Gastroesophageal sphincter (tissue), 4 donors: Measurements from ENCODE around the gene C2CD4B. TPM values are rescaled to one million over a fixed set of nuclear protein-coding genes. Genes with fewer than 3 reads are reported as not detected.

ENCODE experiments used
- ATAC-seq: fragments of 150-250 bp; one replicate; pipeline ENCODE4 v1.9.1; 2016; ENCODE audit warnings: mild to moderate bottlenecking, moderate library complexity
- H3K27ac ChIP-seq, 4 donors: fragments of 200-600 bp; sonication (generic) in 3 of 4; 1 replicate in 3 of 4; 2 replicates in 1 of 4; pipeline ENCODE4 v1.5.1; 2016 to 2019
- H3K27me3 ChIP-seq: fragments of 200-600 bp; sonication (generic); one replicate; pipeline ENCODE4 v1.5.1; 2019
- H3K36me3 ChIP-seq, 2 donors: fragments of 200-600 bp; sonication (generic); one replicate each; pipeline ENCODE4 v1.5.1; 2019; ENCODE audit warnings: control low read depth in 1 of 2
- H3K4me1 ChIP-seq, 3 donors: fragments of 200-600 bp; sonication (generic); 1 replicate in 2 of 3; 2 replicates in 1 of 3; pipeline ENCODE4 v1.5.1; 2016 to 2019; ENCODE audit warnings: control low read depth in 2 of 3
- H3K4me3 ChIP-seq, 2 donors: fragments of 200-600 bp; sonication (generic); one replicate each; pipeline ENCODE4 v1.5.1; 2019; ENCODE audit warnings: mild to moderate bottlenecking in 1 of 2, moderate library complexity in 1 of 2
- H3K9me3 ChIP-seq, 3 donors: fragments of 200-600 bp; sonication (generic); one replicate each; pipeline ENCODE4 v1.5.1; 2017 to 2019; ENCODE audit warnings: control low read depth in 2 of 3
- EP300 ChIP-seq: sonication (generic); formaldehyde crosslinking; IDR thresholded peaks from one replicate; pipeline ENCODE4 v1.6.1; 2017; ENCODE audit warnings: antibody characterized with exemption, mild to moderate bottlenecking
- POLR2A ChIP-seq, 2 donors: fragments of 450-650 bp; IDR thresholded peaks; one replicate each; pipeline ENCODE4 v1.6.1; 2017; ENCODE audit warnings: antibody characterized with exemption in 2 of 2, mild to moderate bottlenecking in 2 of 2, moderate library complexity in 1 of 2
- POLR2AphosphoS5 ChIP-seq: sonication (generic); formaldehyde crosslinking; IDR thresholded peaks from one replicate; pipeline ENCODE4 v1.6.1; 2017; ENCODE audit warnings: antibody characterized with exemption
- WGBS, 2 donors: methylation state at CpG; one replicate each; pipeline ENCODE4 v1.1.5; 2018; ENCODE audit warnings: low coverage in 1 of 2; 5-methylcytosine and 5-hydroxymethylcytosine counted together
- total RNA-seq, 4 donors: library from RNA; depleted of rRNA; stranded (reverse); fragments of >200 nt; gene quantifications; one replicate each; pipeline ENCODE4 v1.1.0, GENCODE V29; 2016
- TF ChIP-seq, protein P1 (sequence below), 4 experiments: fragments of 200-600 bp in 2 of 4; fragments of 450-650 bp in 2 of 4; sonication (generic) in 1 of 4; IDR thresholded peaks; one replicate each; pipeline ENCODE4 v1.5.1; 2017 to 2019; ENCODE audit warnings: antibody characterized with exemption in 4 of 4, mild to moderate bottlenecking in 2 of 4, moderate library complexity in 2 of 4

C2CD4B gene
- total RNA-seq, 4 donors from 2014 or later: 0.17 to 2.7 (median 1.1) TPM

DNA sequence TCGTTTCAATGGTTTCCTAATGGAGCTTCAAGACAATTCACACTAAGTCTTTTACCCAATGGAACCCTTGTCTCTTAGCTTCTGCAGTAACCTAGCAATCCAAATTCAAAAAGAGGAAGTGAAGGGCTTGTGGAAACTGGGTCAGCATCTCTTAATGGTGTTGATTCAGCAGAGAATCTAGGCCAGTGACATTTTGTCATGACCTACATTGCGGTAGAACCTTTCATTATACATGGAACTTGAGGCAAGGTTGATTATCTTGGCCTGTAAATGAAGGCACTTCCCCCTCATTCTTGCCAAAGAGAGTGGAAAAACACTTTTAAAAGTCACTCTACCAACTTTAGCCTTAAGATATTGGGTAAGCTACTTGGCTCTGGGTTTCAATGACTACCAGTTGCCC is 42.8 kb downstream of the C2CD4B start:
- no peak overlapping the region for H3K27ac ChIP-seq
- peaks cover 0 to 16% (median 4%) of the 10 kb centered on the region in 3 donors for H3K4me1 ChIP-seq
- no peak overlapping the region for H3K4me3 ChIP-seq
- no peaks in the 10 kb centered on the region for H3K27me3 ChIP-seq
- no peak for TF ChIP-seq POLR2A (IDR thresholded peaks at IDR 0.05)
- no peak for TF ChIP-seq POLR2AphosphoS5
- TF ChIP-seq EP300: no peak
- TF ChIP-seq, protein P1, sequence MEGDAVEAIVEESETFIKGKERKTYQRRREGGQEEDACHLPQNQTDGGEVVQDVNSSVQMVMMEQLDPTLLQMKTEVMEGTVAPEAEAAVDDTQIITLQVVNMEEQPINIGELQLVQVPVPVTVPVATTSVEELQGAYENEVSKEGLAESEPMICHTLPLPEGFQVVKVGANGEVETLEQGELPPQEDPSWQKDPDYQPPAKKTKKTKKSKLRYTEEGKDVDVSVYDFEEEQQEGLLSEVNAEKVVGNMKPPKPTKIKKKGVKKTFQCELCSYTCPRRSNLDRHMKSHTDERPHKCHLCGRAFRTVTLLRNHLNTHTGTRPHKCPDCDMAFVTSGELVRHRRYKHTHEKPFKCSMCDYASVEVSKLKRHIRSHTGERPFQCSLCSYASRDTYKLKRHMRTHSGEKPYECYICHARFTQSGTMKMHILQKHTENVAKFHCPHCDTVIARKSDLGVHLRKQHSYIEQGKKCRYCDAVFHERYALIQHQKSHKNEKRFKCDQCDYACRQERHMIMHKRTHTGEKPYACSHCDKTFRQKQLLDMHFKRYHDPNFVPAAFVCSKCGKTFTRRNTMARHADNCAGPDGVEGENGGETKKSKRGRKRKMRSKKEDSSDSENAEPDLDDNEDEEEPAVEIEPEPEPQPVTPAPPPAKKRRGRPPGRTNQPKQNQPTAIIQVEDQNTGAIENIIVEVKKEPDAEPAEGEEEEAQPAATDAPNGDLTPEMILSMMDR (IDR thresholded peaks at IDR 0.05): no peak
- no peaks in the 10 kb centered on the region for H3K36me3 ChIP-seq
- no peak for ATAC-seq
- no peaks in the 10 kb centered on the region for H3K9me3 ChIP-seq
- WGBS, 2 donors: 86 to 91% methylated on average over 1 to 2 of the region's 2 CpGs

DNA sequence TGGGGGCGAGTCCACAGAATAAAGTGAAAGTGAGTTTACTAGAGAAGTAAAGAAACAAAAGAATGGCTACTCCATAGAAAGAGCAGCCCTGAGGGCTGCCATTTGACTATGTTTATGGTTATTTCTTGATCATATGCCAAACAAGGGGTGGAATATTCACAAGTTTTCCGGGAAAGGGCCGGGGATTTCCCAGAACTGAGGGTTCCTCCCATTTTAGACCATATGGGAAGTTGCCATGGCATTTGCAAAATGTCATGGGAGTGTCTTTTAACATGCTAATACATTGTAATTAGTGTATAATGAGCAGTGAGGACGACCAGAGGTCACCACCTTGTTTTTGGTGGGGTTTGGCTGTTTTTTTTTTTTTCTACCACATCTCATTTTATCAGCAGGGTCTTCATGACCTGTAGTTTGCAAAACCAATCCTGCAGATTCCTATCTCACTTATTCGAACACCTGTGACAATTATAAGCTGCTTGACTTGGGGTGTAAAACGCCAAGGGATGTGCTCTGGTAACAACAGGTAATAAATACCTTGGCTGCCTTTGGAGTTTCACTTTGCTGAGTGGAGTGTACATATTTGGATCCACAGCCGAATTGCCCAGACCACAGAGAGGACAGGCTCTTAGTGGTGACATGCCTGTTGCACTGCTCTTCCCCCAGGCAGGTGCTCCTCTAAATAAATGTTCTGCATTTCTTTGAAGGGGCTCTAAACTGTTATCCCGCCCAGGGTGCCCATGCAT is 43.6 kb downstream of the C2CD4B start:
- 84 to 95% methylated on average over 3 to 7 of the region's 8 CpGs for WGBS, 2 donors

DNA sequence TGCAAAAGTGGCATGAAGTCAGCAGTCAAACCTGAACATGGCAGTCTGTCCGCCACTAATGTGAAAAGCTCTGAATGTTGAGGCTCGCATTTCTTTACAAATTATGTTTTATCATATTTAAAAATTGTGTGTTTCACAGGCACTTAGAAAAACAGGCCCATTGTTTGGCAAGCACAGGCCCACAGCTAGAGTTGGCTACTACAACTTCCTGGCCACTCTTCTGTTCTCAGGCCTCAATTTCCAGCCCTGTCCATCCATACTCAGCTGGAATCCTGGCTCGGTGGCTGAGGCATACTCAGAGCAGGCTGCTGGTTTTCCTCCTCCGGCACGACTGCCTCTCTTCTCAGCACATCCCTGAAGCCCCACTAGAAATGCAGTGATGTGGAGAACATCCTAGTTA is 44.3 kb downstream of the C2CD4B start:
- Histone ChIP-seq H3K36me3 (no peaks in the 10 kb centered on the region), H3K27me3 (no peaks in the 10 kb centered on the region), H3K9me3 (no peaks in the 10 kb centered on the region), H3K4me1 (peaks cover 0 to 16% (median 4%) of the 10 kb centered on the region in 3 donors), H3K27ac (no peak overlapping the region), H3K4me3 (no peak overlapping the region)
- 78 to 80% methylated on average over 3 to 5 of the region's 5 CpGs for WGBS, 2 donors
- TF ChIP-seq, protein P1 (IDR thresholded peaks at IDR 0.05): no peak
- no peak for TF ChIP-seq POLR2AphosphoS5
- ATAC-seq: no peak

More for the DNA sequence above, 43.6 kb downstream of the C2CD4B start:
- no peak overlapping the region for H3K4me3 ChIP-seq
- TF ChIP-seq, protein P1 (IDR thresholded peaks at IDR 0.05): no peak
- TF ChIP-seq POLR2AphosphoS5 (no peak), EP300 (no peak), POLR2A (IDR thresholded peaks at IDR 0.05) (no peak)
- no peaks in the 10 kb centered on the region for H3K27me3 ChIP-seq
- no peak for ATAC-seq
- no peaks in the 10 kb centered on the region for H3K9me3 ChIP-seq
- H3K36me3 ChIP-seq: no peaks in the 10 kb centered on the region
- no peak overlapping the region for H3K27ac ChIP-seq
- H3K4me1 ChIP-seq: peaks cover 0 to 16% (median 4%) of the 10 kb centered on the region in 3 donors

DNA sequence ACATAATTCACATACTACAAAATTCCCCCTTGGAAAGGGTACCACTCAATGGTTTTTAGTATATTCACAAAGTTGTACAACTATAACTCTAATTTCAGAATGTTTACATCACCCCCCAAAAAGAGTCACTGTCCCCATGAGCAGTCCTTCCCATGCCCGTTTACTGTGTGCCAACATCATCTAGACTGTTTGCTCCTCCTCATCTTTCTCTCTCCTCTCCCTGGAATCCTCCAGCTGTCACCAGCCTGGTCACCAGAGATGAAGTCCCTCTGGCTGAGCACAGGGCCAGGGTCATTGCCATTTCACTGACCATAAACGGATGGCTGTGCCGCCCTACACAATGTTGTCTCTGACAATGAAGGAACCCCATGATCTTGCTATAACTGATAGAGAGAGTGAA is 45.2 kb downstream of the C2CD4B start:
- TF ChIP-seq EP300 (no peak), POLR2A (IDR thresholded peaks at IDR 0.05) (no peak), POLR2AphosphoS5 (no peak)
- 94 to 95% methylated on average over 2 to 3 of the region's 3 CpGs for WGBS, 2 donors

DNA sequence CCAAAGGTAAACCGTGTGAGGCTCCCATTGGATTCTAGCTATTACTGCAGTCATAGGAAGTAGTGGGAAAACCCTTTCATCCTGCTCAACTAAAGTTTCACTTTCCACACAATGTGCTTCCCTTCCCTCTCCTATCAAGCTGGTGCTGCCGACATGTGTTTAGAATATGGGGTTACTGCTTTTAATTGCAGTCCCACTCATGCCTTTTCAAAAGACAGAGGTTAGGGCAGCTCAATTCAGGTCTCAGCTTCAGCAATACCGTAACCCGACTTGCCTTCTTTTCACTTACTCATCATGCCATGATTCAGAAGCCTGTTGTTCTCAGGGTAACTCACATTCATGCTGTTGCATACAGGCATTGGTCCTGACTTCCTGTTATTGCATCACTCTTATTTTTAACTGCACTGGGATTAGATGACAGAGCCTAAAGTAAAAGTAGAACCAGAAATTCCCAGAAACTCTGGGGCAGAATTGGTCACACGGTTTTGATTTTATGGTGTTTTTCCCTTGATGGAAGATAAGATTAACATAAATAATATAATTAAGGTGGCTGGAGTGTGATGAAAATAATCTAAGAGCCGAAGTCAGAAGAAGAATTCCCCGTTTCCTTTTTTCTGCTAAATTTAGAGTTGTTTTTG is 45.7 kb downstream of the C2CD4B start:
- WGBS, 2 donors: 25 to 37% methylated on average over 7 of the region's 7 CpGs
- peak overlapping the region; percentile 66 to 78 (median 71) for H3K27ac ChIP-seq

More for the DNA sequence above, 45.2 kb downstream of the C2CD4B start:
- ATAC-seq: no peak
- Histone ChIP-seq H3K4me1 (peaks cover 0 to 16% (median 4%) of the 10 kb centered on the region in 3 donors), H3K36me3 (no peaks in the 10 kb centered on the region), H3K27ac (peak overlapping the region; percentile 25 to 78 (median 71)), H3K9me3 (no peaks in the 10 kb centered on the region), H3K27me3 (no peaks in the 10 kb centered on the region), H3K4me3 (no peak overlapping the region)

More for the DNA sequence above, 45.7 kb downstream of the C2CD4B start:
- H3K9me3 ChIP-seq: no peaks in the 10 kb centered on the region
- peaks cover 0 to 16% (median 4%) of the 10 kb centered on the region in 3 donors for H3K4me1 ChIP-seq
- H3K36me3 ChIP-seq: no peaks in the 10 kb centered on the region
- peak overlapping the region; percentile 16 to 34 for H3K4me3 ChIP-seq
- H3K27me3 ChIP-seq: no peaks in the 10 kb centered on the region
- peak; percentile 76 for TF ChIP-seq POLR2AphosphoS5
- TF ChIP-seq, protein P1 (IDR thresholded peaks at IDR 0.05): no peak
- ATAC-seq: peak; percentile 95
